HG03064 (cell line): ENCODE measurements around the gene BANK1.

Experiments used
- ATAC-seq: cut with Tn5 transposase; IDR thresholded peaks from one replicate; pipeline ENCODE4 v1.9.1; 2021; ENCODE audit warnings: low read depth; ENCODE audit not compliant: unreplicated experiment

The BANK1 gene

DNA sequence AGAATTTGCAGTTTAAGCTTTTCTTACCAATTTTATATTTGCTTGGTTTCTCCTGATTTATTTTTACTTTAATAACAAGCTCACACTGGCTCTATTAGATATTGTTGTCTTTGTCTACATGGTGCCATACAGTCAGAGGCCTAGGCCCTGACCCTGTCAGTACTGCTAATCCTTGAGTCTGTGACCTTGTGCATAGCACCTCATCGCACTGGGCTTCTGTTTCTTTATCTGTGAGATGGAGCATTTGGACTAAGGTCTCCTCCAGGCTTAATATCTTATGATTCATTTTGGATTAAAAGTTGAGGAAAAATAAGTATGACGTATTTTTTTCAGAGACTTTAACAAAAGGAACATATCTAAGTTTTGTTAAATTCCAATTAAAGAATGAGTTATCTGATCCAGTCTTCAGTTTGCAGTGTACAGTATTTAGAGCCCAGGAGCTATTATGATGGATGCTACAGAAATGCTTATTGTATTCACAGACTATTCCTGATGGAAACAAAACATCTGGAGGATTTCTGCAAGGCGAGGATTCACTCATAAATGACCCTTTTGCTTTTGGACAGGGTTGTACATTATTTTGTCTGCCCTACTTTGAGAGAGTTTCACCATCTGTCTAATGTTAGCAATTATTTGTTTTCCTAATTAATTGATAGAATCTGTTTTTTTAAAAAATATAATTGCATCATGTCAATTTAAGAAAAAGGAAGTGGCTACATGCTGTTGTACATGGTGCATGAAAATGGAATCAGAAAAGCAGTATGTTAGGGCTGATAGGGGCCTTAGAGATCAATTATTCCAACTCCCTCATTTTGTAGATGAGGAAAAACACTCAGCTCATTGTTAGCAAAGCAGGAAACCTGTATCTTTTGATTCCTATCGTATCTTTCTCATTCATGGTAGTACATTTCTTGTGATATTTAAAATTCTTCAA, 203.6 kb downstream of the BANK1 start:
- ATAC-seq, result no peak

DNA sequence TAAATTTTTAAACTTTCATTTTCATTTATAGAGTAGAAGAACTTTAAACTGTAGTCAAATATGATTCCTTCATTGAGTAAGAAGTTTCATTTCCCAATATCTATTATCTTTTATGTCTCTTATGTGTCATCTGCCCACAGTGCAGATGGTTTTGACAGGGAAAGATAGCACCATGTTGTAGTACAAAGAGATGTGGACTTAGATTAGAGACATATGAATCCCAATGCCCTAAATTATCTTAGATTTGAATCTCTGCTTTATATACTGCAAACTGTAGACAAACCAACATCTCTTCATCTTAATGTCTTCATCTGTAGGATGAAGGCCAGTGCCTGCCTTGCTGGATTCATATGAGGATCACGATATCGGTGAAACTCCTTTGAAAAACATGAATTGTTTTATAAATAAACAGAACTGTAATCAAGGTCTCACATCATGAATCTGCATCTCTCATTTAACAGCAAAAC, 217.5 kb downstream of the BANK1 start:
- ATAC-seq, result no peak

DNA sequence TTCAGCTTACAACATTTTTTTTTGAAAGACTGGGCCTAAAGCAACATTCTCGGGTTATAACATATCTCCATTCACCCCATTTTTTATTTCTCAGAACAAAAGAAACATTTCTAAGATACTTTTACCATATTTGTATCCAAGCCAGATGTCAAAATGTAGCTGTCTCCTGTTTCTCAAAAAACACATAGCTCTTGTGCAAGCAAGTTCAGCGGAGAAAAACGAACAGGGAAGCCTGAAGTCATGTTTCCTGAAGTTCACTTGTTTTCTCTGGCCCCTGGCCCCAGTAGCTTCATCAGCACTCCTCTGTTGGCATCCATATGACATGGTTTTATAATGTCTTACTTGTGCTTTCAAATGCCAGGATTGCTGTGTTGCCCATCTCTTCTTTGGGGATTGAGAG, 218.2 kb downstream of the BANK1 start:
- ATAC-seq, result no peak

DNA sequence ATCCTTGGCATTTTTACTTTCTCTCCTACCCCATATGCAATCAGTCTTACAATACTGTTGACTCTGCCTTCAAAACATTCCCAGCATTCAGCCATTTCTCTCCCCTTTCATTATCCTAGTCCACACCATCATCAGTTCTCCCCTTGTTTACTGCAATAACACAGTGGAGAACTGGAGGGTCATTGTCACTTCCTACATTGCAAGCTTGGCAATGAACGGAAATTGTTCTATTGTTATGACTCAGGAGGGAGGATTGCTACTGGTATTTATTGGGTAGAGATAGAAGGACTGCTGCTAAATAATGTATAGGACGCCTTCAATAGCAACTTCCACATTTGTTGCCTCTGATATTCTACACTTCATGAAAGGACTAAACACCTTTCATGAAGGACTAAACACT, 231.8 kb downstream of the BANK1 start:
- no peak for ATAC-seq

DNA sequence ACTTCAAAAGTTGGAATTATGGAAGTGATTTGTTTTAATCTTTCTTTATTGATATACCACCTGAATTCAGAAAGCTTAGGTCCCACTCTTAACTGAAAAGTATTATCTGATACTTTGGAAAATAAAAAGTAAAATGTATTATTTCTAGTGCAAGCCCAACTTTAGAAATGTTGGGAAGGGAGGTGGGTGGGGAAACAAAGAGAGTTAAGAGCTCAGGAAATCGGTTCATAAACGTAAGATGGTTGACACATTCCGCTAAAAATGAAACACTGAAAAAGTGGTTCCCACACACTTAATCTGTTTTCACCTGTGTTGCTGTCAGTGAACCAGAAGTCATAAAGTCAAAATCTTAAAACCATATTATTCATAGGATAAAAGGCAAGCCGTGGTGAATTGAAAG, 237.4 kb downstream of the BANK1 start:
- no peak for ATAC-seq

DNA sequence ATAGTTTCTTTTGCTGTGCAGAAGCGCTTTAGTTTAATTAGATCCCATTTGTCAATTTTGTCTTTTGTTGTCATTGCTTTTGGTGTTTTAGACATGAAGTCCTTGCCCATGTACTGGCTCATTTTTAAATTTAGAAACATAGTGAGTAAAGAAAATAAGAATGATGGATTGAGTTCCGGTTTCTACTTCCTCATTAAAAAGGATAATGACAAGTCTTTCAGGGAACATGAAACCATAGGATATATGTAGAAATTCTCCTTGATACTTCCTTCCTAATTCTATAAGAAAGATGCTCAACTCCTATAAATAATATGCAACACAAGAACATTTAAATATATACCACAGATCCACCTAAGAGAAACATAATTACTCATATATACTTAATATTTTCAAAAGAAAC, 240.9 kb downstream of the BANK1 start:
- ATAC-seq, result no peak

DNA sequence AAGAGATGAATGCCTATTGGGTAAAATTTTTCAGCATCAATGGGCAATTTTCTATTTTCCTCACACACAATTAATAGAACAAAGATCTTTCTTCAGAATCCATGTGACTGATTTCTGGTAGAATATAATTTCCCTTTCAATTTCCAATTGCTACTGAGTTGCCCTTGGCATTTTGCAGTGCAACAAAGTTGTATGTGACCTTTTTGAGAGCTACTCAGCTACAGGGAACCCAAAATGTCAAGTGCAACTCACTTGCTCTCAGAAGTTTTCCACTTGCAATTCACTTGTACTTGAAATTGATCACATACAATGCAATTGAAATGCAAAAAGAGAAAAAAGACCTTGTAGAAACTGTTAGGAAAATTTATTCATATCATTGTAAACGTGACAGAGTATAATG, 245.5 kb downstream of the BANK1 start:
- no peak for ATAC-seq

DNA sequence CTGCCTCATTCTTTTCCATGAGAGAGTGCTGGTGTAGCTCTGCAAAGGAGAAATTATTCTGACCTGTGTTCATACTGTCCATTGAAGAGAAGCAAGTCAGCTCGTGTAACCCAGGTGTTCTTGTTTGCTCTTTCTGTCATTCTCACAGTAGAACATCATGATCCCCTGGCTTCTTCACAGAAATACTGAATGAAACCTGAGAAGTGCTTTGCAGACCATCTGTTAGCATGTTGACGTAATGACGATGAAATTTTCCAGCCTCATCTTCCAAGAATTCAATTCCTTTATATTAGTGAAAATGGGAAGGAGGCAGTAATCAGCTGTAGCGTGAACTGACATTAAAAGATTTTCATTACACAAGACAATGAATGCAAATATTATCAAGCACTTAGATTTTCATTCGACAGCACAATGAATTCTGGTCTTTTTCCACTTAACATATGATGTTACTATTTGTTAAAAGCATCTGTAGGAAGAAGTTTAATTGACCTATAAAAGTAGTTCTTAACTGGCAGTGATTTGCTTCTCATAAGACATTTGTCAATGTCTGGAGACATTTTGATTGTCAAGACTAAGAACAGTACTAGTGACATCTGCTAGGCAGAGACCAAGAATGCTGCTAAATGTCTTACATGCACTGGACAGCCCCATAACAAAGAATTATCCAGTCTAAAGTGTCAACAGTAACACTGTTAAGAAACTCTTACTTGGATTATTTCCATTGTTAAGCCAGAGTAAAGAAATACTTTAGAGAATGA, 246.3 kb downstream of the BANK1 start:
- ATAC-seq, result no peak

DNA sequence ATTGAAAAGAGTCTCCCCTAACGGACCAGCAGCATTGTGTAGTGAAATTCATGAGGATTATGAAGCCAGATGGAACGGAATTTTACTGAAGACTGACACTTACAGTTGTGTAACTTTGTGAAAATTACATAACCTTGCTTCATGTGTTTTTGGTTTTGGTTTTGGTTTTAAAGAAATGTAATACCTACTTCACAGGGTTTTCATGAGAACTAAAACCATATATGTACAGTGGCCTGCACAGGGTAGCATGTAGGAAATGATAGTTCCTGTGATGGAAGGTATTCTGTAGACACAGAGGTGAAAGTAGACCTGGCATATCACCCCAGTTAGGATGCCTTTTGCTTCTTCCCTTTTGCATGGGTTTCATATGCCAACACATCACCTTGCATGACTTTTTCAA, 247.0 kb downstream of the BANK1 start:
- ATAC-seq, result no peak

DNA sequence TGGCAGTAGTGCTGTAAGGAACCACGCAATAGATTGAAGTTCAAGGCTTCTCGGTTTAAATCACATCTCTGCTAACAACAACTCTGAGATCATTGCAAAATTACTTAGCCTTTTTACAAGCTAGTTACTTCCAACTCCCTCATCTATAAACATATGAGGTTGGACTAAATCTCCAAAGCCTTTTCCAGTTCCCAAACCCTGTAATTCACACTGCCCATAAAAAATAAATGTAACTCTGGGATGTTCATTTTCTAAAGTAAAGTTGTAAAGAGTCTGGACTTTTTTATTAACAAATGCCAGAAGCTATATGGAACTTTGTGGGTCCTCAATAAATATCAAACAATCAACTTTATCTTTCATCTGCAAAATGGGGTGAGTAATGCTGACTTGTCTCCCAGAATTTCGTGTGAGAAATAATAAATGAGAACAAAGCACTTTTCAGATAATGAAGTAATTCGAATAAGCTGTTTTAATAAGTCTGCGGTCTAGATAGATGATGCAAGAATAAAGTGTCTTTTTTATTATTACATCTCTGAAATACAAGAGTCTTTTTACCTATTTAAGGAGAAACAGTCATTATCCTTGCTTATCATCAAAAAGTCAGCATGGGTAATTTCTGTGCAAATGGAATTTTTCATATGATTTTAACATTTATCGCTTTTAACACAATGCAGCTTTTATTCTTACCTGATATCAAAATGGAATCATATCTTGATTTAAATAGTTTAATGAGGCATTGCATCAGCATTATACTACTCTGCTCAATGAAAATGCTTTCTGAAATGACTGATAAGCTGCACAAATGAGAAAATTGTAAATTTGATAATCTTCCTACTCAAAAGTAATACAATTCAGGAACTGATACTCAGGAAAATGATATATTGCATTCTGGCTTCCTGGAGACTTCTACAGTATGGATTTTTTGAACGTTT, 252.6 kb downstream of the BANK1 start:
- no peak for ATAC-seq

DNA sequence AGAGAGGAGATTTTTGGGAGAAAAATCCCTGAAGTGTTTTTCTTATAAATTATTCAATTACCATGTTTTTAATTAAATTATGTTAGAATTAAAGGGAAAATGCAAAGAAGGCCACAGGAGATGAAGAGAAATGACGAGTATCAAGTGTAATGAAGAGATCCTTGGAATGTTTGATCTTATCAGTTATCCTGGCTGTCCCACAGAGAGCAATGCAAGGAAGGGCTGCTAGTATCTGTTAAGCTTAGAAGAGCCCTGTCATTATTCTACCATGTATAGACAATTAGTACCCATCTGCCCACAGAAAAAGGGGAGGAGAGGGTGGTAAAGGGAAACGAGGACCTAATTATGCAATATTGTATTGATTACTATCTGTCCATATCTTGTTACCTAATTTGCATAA, 257.1 kb downstream of the BANK1 start:
- no peak for ATAC-seq

DNA sequence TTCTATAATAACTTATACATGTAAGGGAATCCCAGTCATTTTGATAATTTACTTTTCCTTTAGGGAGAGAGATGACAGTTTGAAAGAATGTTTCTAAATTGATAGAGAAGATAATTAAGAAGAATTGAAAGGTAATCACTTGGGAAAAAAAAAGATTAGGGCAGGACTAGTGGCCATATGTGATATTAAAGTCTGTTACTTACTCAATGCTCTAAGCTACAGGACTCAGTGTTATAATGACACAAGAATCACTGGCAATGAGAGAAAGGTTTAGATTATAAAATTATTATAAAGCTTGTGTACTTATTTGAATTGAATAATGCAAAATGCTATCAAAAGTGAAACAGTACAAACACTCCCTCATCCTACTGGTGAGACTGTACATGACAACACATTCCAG, 265.3 kb downstream of the BANK1 start:
- ATAC-seq, result no peak

DNA sequence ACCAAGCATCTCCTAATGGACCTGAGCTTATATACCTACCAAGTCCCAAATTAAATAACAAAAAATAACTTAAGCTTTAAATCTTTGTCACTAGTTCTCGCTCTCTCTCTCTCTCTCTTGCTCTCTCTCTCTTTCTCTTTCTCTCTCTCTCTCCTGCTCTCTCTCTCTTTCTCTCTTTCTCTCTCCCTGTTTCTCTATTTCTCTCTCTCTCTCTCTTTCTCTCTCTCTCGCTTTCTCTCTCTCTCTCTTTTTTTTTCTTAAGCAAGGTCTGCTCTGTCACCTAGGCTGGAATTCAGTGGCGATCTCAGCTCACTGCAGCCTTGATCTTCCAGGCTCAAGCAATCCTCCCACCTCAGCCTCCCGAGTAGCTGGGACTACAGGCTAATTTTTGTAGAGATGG, 266.6 kb downstream of the BANK1 start:
- no peak for ATAC-seq

DNA sequence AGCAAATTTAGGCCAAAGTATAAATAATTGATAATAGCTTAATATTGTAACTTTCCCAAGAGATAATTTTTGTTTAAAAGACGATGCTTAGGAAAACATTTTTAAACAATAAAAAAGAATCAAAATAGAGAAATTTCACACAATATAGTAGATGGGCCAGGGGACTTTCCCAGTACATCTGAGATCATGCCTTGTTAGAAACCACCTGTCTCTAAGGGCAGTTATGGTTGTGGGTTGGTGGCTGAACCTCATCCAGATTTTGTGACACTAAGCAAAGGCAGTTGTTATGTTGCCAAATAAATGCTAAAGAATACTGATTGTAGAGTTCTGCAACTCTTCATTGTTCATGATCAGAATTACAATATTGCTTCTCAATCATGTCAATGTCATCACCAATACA, 270.6 kb downstream of the BANK1 start:
- ATAC-seq, result no peak

DNA sequence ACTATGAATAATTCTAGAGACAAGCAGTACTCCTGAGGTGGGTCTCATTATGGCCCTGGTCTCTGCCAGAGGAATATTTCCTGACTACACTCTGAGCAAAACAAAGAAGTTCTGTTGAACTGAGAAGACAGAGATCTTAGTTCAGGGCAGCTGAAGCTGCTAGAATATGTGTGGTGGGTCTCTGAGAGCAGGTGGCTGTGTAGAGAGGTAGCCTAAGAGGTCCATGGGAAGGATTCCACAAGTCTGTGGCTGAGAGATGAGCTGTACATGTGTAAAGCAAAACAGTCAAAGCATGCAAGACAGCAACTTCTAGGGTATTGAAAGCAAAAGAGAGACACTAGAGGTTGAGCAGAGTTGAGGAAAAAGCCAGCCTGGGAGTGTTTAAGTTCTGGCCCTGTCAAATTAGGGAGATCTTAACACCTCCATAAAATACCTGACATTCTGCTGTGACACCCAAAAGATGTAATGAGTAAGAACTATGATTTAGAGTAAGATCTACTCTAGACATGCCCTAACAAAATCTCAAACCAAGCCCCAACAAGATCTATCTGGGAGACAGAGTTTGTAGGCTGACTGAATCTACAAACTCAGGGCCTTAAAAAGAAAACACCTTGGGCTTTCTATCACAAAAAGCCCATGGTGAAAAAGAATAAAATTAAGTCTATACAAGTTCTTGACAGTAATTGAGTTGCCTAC, 274.4 kb downstream of the BANK1 start:
- no peak for ATAC-seq

DNA sequence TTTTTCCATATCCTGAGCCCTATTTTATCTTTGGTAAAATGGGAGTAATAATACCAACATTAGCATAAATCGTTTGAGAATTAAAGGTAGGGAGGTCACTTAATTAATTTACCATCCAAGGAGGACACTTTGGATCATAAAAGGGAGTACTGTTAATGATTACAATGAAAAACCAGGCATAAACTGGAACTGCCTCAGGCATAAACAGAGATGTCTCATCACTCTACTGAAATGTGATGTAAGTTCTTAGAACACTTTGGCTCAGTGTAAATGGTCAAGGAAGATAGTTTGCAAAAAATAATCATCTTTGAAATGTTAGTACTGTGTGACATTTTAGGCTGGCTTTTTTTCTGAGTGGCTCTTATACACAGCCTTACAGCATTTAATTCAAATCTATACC, 286.1 kb downstream of the BANK1 start:
- no peak for ATAC-seq

DNA sequence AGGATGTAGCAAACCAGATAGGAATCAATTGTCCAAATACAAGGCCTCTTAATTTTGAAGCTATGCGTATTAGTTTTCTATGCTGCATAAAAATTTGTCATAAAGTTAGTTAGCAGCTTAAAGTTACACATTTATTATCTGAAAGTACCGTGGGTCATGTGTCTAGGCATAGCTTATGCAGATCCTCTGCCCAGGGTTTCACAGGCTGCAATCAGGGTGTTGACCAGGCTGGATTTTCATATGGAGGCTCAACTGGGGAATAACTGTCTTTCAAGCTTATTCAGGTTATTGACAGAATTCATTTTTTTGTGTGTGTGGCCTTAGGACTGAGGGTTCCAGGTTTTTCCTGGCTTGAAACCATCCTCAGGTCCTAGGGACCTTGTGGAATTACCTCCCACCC, 289.7 kb downstream of the BANK1 start:
- ATAC-seq, result no peak

DNA sequence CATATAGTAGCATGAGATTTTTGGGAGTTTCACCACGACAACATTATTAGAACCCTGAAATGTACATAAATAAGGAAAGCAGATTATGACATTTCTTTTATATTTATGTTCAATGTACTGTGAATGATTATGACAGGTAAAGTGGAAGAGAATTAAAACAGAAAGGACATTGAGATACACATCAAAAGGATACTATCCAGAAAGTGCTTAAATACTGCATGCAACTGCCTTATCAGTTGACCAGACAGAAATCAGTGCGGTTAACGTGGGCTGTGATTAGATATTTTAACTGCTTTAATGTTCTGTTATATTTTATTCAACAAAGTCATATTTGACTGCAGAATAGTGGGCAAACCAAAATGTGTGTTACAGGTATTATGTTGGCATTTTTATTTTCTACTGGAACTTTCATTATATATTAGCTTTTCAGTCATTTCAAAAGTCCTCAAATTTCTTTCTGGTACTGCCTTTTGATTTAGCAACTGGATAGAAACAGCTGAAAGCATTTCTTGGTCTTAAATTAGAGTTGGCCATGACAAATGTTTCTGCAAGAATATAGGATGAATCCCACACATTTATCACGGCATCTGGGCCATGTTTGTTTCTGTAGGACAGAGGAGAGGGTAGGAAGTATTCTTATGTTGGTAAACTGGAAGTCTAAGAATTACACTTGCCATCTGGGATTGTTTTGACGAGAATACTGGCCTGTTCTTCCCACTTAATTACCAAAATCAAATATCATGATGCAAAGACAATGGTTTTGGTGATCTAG, 299.5 kb downstream of the BANK1 start:
- no peak for ATAC-seq

DNA sequence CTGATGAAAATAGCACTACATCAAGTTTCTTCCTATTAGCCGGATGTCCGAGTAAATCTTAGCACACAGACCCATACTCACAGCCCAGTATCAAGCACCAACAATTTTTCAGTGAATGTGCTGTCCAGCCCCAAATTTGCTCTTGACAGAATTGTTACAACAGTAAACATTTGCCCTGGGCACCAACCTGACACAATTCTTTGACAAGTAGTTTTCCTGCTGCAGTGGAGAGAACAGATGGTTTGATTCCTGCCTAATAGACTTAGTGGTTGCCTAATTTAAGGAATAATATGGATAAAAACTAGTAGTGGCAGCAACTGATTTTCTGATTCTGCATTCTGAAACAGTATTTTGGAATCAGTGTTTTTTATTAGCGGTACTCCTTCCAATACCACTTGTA, 301.1 kb downstream of the BANK1 start:
- no peak for ATAC-seq
